DOHH2 (cell line): ENCODE results near the gene LIN28A.
"Not testable (repeated sequence)": the region's sequence is repeated elsewhere in the genome, so short reads cannot be mapped to it uniquely, and the experiment has no call there.

Experiments
- H3F3A ChIP-seq: fragments of 200-600 bp; sonication (generic), shearing (Covaris generic); 2 replicates; pipeline ENCODE4 v1.6.0; 2016; ENCODE audit warnings: antibody characterized with exemption, mild to moderate bottlenecking; ENCODE audit not compliant: control insufficient read depth, insufficient read depth
- H3K27ac ChIP-seq: fragments of 200-600 bp; sonication (generic); 2 replicates; pipeline ENCODE4 v1.5.1; 2014; ENCODE audit warnings: low read depth, mild to moderate bottlenecking, low read length, moderate library complexity
- H3K27me3 ChIP-seq: fragments of 200-600 bp; sonication (generic); 2 replicates; pipeline ENCODE4 v1.6.1; 2014; ENCODE audit warnings: mild to moderate bottlenecking, low read length, mixed read lengths; ENCODE audit not compliant: control insufficient read depth
- H3K36me3 ChIP-seq: fragments of 200-600 bp; sonication (generic); 2 replicates; pipeline ENCODE4 v1.6.1; 2014; ENCODE audit warnings: mild to moderate bottlenecking, low read length, moderate library complexity, mixed read lengths; ENCODE audit not compliant: control insufficient read depth
- H3K4me1 ChIP-seq: fragments of 200-600 bp; sonication (generic); 2 replicates; pipeline ENCODE4 v1.6.1; 2014; ENCODE audit warnings: mild to moderate bottlenecking, low read length, mixed read lengths; ENCODE audit not compliant: control insufficient read depth
- H3K4me2 ChIP-seq: fragments of 200-600 bp; sonication (generic); 2 replicates; pipeline ENCODE4 v1.6.0; 2014; ENCODE audit warnings: mild to moderate bottlenecking, low read length, moderate library complexity
- H3K4me3 ChIP-seq: fragments of 200-600 bp; sonication (generic); 2 replicates; pipeline ENCODE4 v1.5.1; 2014; ENCODE audit warnings: mild to moderate bottlenecking, low read length, mixed read lengths
- H3K79me2 ChIP-seq: fragments of 200-600 bp; sonication (generic); 2 replicates; pipeline ENCODE4 v1.6.1; 2014; ENCODE audit warnings: mild to moderate bottlenecking, low read length, mixed read lengths; ENCODE audit not compliant: control insufficient read depth
- H3K9me2 ChIP-seq: fragments of 200-600 bp; sonication (generic); replicated peaks from 2 replicates; pipeline ENCODE4 v1.6.1; 2014; ENCODE audit warnings: mild to moderate bottlenecking, low read length, mixed read lengths; ENCODE audit not compliant: control insufficient read depth
- H3K9me3 ChIP-seq: fragments of 200-600 bp; sonication (generic); 2 replicates; pipeline ENCODE4 v1.6.1; 2014; ENCODE audit warnings: antibody characterized with exemption, low read length, mixed read lengths; ENCODE audit not compliant: control insufficient read depth, insufficient read depth
- H4K20me1 ChIP-seq: fragments of 200-600 bp; sonication (generic); 2 replicates; pipeline ENCODE4 v1.6.0; 2014; ENCODE audit warnings: low read depth, mild to moderate bottlenecking, antibody characterized with exemption, low read length, moderate library complexity; ENCODE audit not compliant: control insufficient read depth, insufficient read depth
- CTCF ChIP-seq: fragments of 200-600 bp; sonication (generic); IDR thresholded peaks from one replicate; pipeline ENCODE4 v1.5.1; 2014; ENCODE audit warnings: antibody characterized with exemption, mild to moderate bottlenecking, low read depth, low read length; ENCODE audit not compliant: poor library complexity, severe bottlenecking
- EZH2phosphoT487 ChIP-seq: fragments of 200-600 bp; sonication (generic); IDR thresholded peaks from 2 replicates; pipeline ENCODE4 v1.6.1; 2017; ENCODE audit warnings: borderline replicate concordance, mild to moderate bottlenecking, antibody characterized with exemption, low read length, moderate library complexity, mixed read lengths

LIN28A gene

GRCh38 chr1:26384076-26384475 lies 26.5 kb upstream of the LIN28A start:
- Histone ChIP-seq H4K20me1 (no peaks in the 10 kb centered on the region), H3K4me3 (no peak overlapping the region), H3K27me3 (peaks cover 2% of the 10 kb centered on the region; the same call in 1 of the 2 replicates), H3K4me1 (no peaks in the 10 kb centered on the region), H3K27ac (no peak overlapping the region), H3F3A (no peaks in the 10 kb centered on the region), H3K9me2 (no peaks in the 10 kb centered on the region), H3K9me3 (no peaks in the 10 kb centered on the region), H3K36me3 (no peaks in the 10 kb centered on the region), H3K79me2 (no peaks in the 10 kb centered on the region), H3K4me2 (no peak overlapping the region)
- no peak for TF ChIP-seq CTCF
- no peak for TF ChIP-seq EZH2phosphoT487

- H3K9me2 ChIP-seq, H3K27ac ChIP-seq, H4K20me1 ChIP-seq, H3K79me2 ChIP-seq, H3K27me3 ChIP-seq, H3K4me2 ChIP-seq, H3K36me3 ChIP-seq, H3F3A ChIP-seq, H3K9me3 ChIP-seq, H3K4me1 ChIP-seq, H3K4me3 ChIP-seq: not testable (repeated sequence)
These were observed 25.6 kb upstream of the LIN28A start for GRCh38 chr1:26385063-26385462.

- Histone ChIP-seq H3K27me3 (peaks cover 11% of the 10 kb centered on the region), H3K36me3 (no peaks in the 10 kb centered on the region), H3F3A (no peaks in the 10 kb centered on the region), H3K4me2 (no peak overlapping the region), H3K4me3 (no peak overlapping the region), H3K4me1 (no peaks in the 10 kb centered on the region), H3K9me2 (no peaks in the 10 kb centered on the region), H4K20me1 (no peaks in the 10 kb centered on the region), H3K79me2 (no peaks in the 10 kb centered on the region), H3K27ac (no peak overlapping the region), H3K9me3 (no peaks in the 10 kb centered on the region)
- TF ChIP-seq CTCF (no peak), EZH2phosphoT487 (no peak)
These were observed 23.2 kb upstream of the LIN28A start for GRCh38 chr1:26387447-26387846.

GRCh38 chr1:26388791-26389445 lies 21.7 kb upstream of the LIN28A start:
- no peaks in the 10 kb centered on the region for H3K9me3 ChIP-seq
- H3K9me2 ChIP-seq: no peaks in the 10 kb centered on the region
- no peaks in the 10 kb centered on the region for H3F3A ChIP-seq
- no peak overlapping the region for H3K4me3 ChIP-seq
- no peak overlapping the region for H3K4me2 ChIP-seq
- peaks cover 11% of the 10 kb centered on the region for H3K27me3 ChIP-seq
- H3K79me2 ChIP-seq: no peaks in the 10 kb centered on the region
- H3K27ac ChIP-seq: no peak overlapping the region
- no peaks in the 10 kb centered on the region for H3K36me3 ChIP-seq
- TF ChIP-seq EZH2phosphoT487: no peak
- TF ChIP-seq CTCF: no peak
- no peaks in the 10 kb centered on the region for H3K4me1 ChIP-seq
- H4K20me1 ChIP-seq: no peaks in the 10 kb centered on the region
